Midbrain (tissue), 1 donor: Measurements from ENCODE around the gene SPOCK1.

Experiments
- DNase-seq: peaks from one replicate; lab custom pipeline; 2025; lab: John Stamatoyannopoulos, UW

The SPOCK1 gene

GRCh38 chr5:137441476-137441875 is 57.6 kb downstream of the SPOCK1 start:
- DNase-seq, result no peak

GRCh38 chr5:137440795-137441194 is 58.3 kb downstream of the SPOCK1 start:
- no peak for DNase-seq

- DNase-seq, result no peak
Measured at GRCh38 chr5:137439645-137440044, 59.5 kb downstream of the SPOCK1 start.

- no peak for DNase-seq
Measured at GRCh38 chr5:137438932-137439331, 60.2 kb downstream of the SPOCK1 start.

- no peak for DNase-seq
Measured at GRCh38 chr5:137437774-137438173, 61.4 kb downstream of the SPOCK1 start.

GRCh38 chr5:137433539-137433938 is 65.6 kb downstream of the SPOCK1 start:
- no peak for DNase-seq

GRCh38 chr5:137432376-137432775 is 66.8 kb downstream of the SPOCK1 start:
- DNase-seq, result no peak

GRCh38 chr5:137431051-137431450 is 68.1 kb downstream of the SPOCK1 start:
- DNase-seq, result no peak

GRCh38 chr5:137415231-137415681 is 83.9 kb downstream of the SPOCK1 start:
- DNase-seq, result no peak

- no peak for DNase-seq
Measured at GRCh38 chr5:137414112-137414755, 84.9 kb downstream of the SPOCK1 start.

- DNase-seq, result no peak
Measured at GRCh38 chr5:137412136-137412535, 87.0 kb downstream of the SPOCK1 start.

- no peak for DNase-seq
Measured at GRCh38 chr5:137410234-137411010, 88.7 kb downstream of the SPOCK1 start.

- DNase-seq, result no peak
Measured at GRCh38 chr5:137409736-137410135, 89.4 kb downstream of the SPOCK1 start.

GRCh38 chr5:137407090-137407489 is 92.0 kb downstream of the SPOCK1 start:
- no peak for DNase-seq

- no peak for DNase-seq
Measured at GRCh38 chr5:137405393-137405792, 93.7 kb downstream of the SPOCK1 start.

- DNase-seq, result no peak
Measured at GRCh38 chr5:137403869-137404268, 95.3 kb downstream of the SPOCK1 start.

- no peak for DNase-seq
Measured at GRCh38 chr5:137402436-137403187, 96.5 kb downstream of the SPOCK1 start.

GRCh38 chr5:137401946-137402345 is 97.2 kb downstream of the SPOCK1 start:
- no peak for DNase-seq

GRCh38 chr5:137400571-137400970 is 98.6 kb downstream of the SPOCK1 start:
- DNase-seq, result no peak

GRCh38 chr5:137399911-137400310 is 99.2 kb downstream of the SPOCK1 start:
- no peak for DNase-seq

- DNase-seq, result no peak
Measured at GRCh38 chr5:137398751-137399150, 100.4 kb downstream of the SPOCK1 start.

GRCh38 chr5:137398154-137398553 is 101.0 kb downstream of the SPOCK1 start:
- no peak for DNase-seq
